HEK293 (cell line): ENCODE measurements around the gene C21orf58.

Experiments
- CTCF ChIA-PET: fragments of 350-600 bp; formaldehyde crosslinking; extraction: SDS; loops from one replicate; lab custom pipeline; 2021; ENCODE audit warnings: antibody characterized with exemption; lab: Yijun Ruan, JAX
- POLR2A ChIA-PET: fragments of 300-600 bp; formaldehyde crosslinking; extraction: SDS; loops from one replicate; lab custom pipeline; 2020; ENCODE audit warnings: antibody characterized with exemption, inconsistent platforms; lab: Yijun Ruan, JAX
- H3K27ac ChIP-seq: fragments of 200-500 bp; sonication (Bioruptor generic); 2 replicates; pipeline ENCODE4 v1.5.1; 2014; ENCODE audit warnings: low read depth, low read length, control low read depth, inconsistent platforms; ENCODE audit errors: extremely low read depth
- H3K36me3 ChIP-seq, 2 experiments: fragments of 200-500 bp in 1 of 2; sonication (Bioruptor generic) in 1 of 2; 1 replicate in 1 of 2; 2 replicates in 1 of 2; pipeline ENCODE4 v1.5.1; 2014 to 2017; ENCODE audit warnings: inconsistent platforms in 2 of 2, low read length in 2 of 2; ENCODE audit not compliant: control insufficient read depth in 2 of 2, insufficient read depth in 1 of 2
- H3K4me1 ChIP-seq: fragments of 200-500 bp; sonication (Bioruptor generic); 2 replicates; pipeline ENCODE4 v1.5.1; 2014; ENCODE audit warnings: mild to moderate bottlenecking, low read length, inconsistent platforms; ENCODE audit not compliant: control insufficient read depth, insufficient read depth
- H3K4me3 ChIP-seq: 2 replicates; pipeline ENCODE4 v1.5.1; 2011; ENCODE audit warnings: low read depth, mild to moderate bottlenecking, control low read depth, low read length, moderate library complexity
- H3K9me3 ChIP-seq: fragments of 200-500 bp; sonication (Bioruptor generic); 2 replicates; pipeline ENCODE4 v1.5.1; 2014; ENCODE audit warnings: low read depth, low read length, inconsistent platforms; ENCODE audit not compliant: control insufficient read depth, insufficient read depth
- GLI4 ChIP-seq: fragments of 450-650 bp; formaldehyde crosslinking; IDR thresholded peaks from 2 replicates; pipeline ENCODE4 v1.5.1; 2016; ENCODE audit warnings: missing biosample characterization, missing genetic modification characterization
- GLIS1 ChIP-seq: fragments of 450-650 bp; formaldehyde crosslinking; IDR thresholded peaks from 2 replicates; pipeline ENCODE4 v1.5.1; 2016; ENCODE audit warnings: missing biosample characterization, missing genetic modification characterization
- GLIS2 ChIP-seq: fragments of 450-650 bp; formaldehyde crosslinking; IDR thresholded peaks from 2 replicates; pipeline ENCODE4 v1.5.1; 2016; ENCODE audit warnings: missing biosample characterization, missing genetic modification characterization
- KLF1 ChIP-seq: fragments of 450-650 bp; formaldehyde crosslinking; IDR thresholded peaks from 2 replicates; pipeline ENCODE4 v1.5.1; 2016; ENCODE audit warnings: missing biosample characterization, missing genetic modification characterization
- REST ChIP-seq: fragments of 450-650 bp; formaldehyde crosslinking; IDR thresholded peaks from 2 replicates; pipeline ENCODE4 v1.5.1; 2016; ENCODE audit warnings: missing biosample characterization, missing genetic modification characterization
- SP3 ChIP-seq: fragments of 450-650 bp; formaldehyde crosslinking; IDR thresholded peaks from 2 replicates; pipeline ENCODE4 v1.5.1; 2016; ENCODE audit warnings: missing biosample characterization, missing genetic modification characterization
- TCF7L2 ChIP-seq: IDR thresholded peaks from 2 replicates; pipeline ENCODE4 v1.6.1; 2011; ENCODE audit warnings: low read depth, mild to moderate bottlenecking, inconsistent platforms, low read length, moderate library complexity, borderline replicate concordance
- ZFP3 ChIP-seq: fragments of 450-650 bp; formaldehyde crosslinking; IDR thresholded peaks from 2 replicates; pipeline ENCODE4 v1.5.1; 2016; ENCODE audit warnings: low read depth, missing biosample characterization, missing genetic modification characterization
- ZFP69B ChIP-seq: fragments of 450-650 bp; formaldehyde crosslinking; IDR thresholded peaks from 2 replicates; pipeline ENCODE4 v1.5.1; 2016; ENCODE audit warnings: missing biosample characterization, missing genetic modification characterization
- ZIC2 ChIP-seq: fragments of 450-650 bp; formaldehyde crosslinking; IDR thresholded peaks from 2 replicates; pipeline ENCODE4 v1.5.1; 2016; ENCODE audit warnings: missing biosample characterization, missing genetic modification characterization
- ZNF16 ChIP-seq: fragments of 450-650 bp; formaldehyde crosslinking; IDR thresholded peaks from 2 replicates; pipeline ENCODE4 v1.5.1; 2016; ENCODE audit warnings: low read depth, missing biosample characterization, missing genetic modification characterization
- ZNF211 ChIP-seq: fragments of 450-650 bp; formaldehyde crosslinking; IDR thresholded peaks from 2 replicates; pipeline ENCODE4 v1.5.1; 2016; ENCODE audit warnings: low read depth, missing biosample characterization, missing genetic modification characterization
- ZNF391 ChIP-seq: fragments of 450-650 bp; formaldehyde crosslinking; IDR thresholded peaks from 2 replicates; pipeline ENCODE4 v1.5.1; 2016; ENCODE audit warnings: low read depth, missing biosample characterization, missing genetic modification characterization, borderline replicate concordance
- ZNF510 ChIP-seq: fragments of 450-650 bp; formaldehyde crosslinking; IDR thresholded peaks from 2 replicates; pipeline ENCODE4 v1.5.1; 2018; ENCODE audit warnings: mild to moderate bottlenecking, missing genetic modification characterization, missing biosample characterization; ENCODE audit not compliant: insufficient replicate concordance
- ZNF610 ChIP-seq: fragments of 450-650 bp; formaldehyde crosslinking; IDR thresholded peaks from 2 replicates; pipeline ENCODE4 v1.5.1; 2016; ENCODE audit warnings: missing biosample characterization, missing genetic modification characterization, borderline replicate concordance
- ZNF626 ChIP-seq: fragments of 450-650 bp; sonication (Bioruptor Pico); formaldehyde crosslinking; IDR thresholded peaks from 2 replicates; pipeline ENCODE4 v1.5.1; 2018; ENCODE audit warnings: missing biosample characterization, missing genetic modification characterization, inconsistent platforms
- ZNF629 ChIP-seq: fragments of 450-650 bp; formaldehyde crosslinking; IDR thresholded peaks from 2 replicates; pipeline ENCODE4 v1.5.1; 2017; ENCODE audit warnings: missing biosample characterization, missing genetic modification characterization
- TF ChIP-seq, protein P1 (sequence below): fragments of 450-650 bp; formaldehyde crosslinking; IDR thresholded peaks from 2 replicates; pipeline ENCODE4 v1.5.1; 2016; ENCODE audit warnings: missing biosample characterization, missing genetic modification characterization
- TF ChIP-seq, protein P2 (sequence below): fragments of 450-650 bp; formaldehyde crosslinking; IDR thresholded peaks from 2 replicates; pipeline ENCODE4 v1.5.1; 2016; ENCODE audit warnings: missing biosample characterization, missing genetic modification characterization

C21orf58 gene

GRCh38 chr21:46317710-46318463 is 5.8 kb downstream of the C21orf58 start:
- Histone ChIP-seq H3K4me1 (peaks cover 10% of the 10 kb centered on the region), H3K4me3 (no peak overlapping the region), H3K9me3 (no peaks in the 10 kb centered on the region), H3K36me3 (peaks cover 33 to 67% of the 10 kb centered on the region in 2 experiments; a peak in 2 of 3 replicates), H3K27ac (no peak overlapping the region)
- ChIA-PET POLR2A (interaction anchor here (2.1 kb wide), 1 partner anchor 17 kb away, joined by 5 read pairs; no protein-coding TSS in a partner anchor), CTCF (no interaction called here)
- no peak for TF ChIP-seq ZNF629
- TF ChIP-seq, protein P1, sequence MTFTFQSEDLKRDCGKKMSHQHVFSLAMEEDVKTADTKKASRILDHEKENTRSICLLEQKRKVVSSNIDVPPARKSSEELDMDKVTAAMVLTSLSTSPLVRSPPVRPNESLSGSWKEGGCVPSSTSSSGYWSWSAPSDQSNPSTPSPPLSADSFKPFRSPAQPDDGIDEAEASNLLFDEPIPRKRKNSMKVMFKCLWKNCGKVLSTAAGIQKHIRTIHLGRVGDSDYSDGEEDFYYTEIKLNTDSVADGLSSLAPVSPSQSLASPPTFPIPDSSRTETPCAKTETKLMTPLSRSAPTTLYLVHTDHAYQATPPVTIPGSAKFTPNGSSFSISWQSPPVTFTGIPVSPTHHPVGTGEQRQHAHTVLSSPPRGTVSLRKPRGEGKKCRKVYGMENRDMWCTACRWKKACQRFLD (tag by site-specific recombination), result no peak
- no peak for TF ChIP-seq ZNF610 (tag by site-specific recombination)
- no peak for TF ChIP-seq TCF7L2
- no peak for TF ChIP-seq KLF1
- TF ChIP-seq ZFP69B (tag by site-specific recombination), result no peak
- 0 out of 2 replicates have a peak, but pooled peaks have one; percentile 24 for TF ChIP-seq SP3 (tag by site-specific recombination)
- TF ChIP-seq, protein P2, sequence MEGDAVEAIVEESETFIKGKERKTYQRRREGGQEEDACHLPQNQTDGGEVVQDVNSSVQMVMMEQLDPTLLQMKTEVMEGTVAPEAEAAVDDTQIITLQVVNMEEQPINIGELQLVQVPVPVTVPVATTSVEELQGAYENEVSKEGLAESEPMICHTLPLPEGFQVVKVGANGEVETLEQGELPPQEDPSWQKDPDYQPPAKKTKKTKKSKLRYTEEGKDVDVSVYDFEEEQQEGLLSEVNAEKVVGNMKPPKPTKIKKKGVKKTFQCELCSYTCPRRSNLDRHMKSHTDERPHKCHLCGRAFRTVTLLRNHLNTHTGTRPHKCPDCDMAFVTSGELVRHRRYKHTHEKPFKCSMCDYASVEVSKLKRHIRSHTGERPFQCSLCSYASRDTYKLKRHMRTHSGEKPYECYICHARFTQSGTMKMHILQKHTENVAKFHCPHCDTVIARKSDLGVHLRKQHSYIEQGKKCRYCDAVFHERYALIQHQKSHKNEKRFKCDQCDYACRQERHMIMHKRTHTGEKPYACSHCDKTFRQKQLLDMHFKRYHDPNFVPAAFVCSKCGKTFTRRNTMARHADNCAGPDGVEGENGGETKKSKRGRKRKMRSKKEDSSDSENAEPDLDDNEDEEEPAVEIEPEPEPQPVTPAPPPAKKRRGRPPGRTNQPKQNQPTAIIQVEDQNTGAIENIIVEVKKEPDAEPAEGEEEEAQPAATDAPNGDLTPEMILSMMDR, result no peak
- TF ChIP-seq REST, result no peak
- TF ChIP-seq ZNF510 (tag by site-specific recombination), result no peak
- no peak for TF ChIP-seq GLI4
- TF ChIP-seq ZNF626, result no peak
- TF ChIP-seq ZNF16 (tag by site-specific recombination), result no peak
- TF ChIP-seq ZIC2 (tag by site-specific recombination), result peak; percentile 98
- TF ChIP-seq ZFP3, result no peak
- TF ChIP-seq GLIS1, result peak; percentile 71
- TF ChIP-seq ZNF211 (tag by site-specific recombination), result no peak
- no peak for TF ChIP-seq GLIS2 (tag by site-specific recombination)
- TF ChIP-seq ZNF391 (tag by site-specific recombination), result no peak
